Measurements from ENCODE around the gene ETDA. TPM values are rescaled to one million over a fixed set of nuclear protein-coding genes. Genes with fewer than 3 reads are reported as not detected.

ETDA gene
- total and polyA plus RNA-seq, 2 experiments from 2014 or later = not detected

GRCh38 chrX:135273162-135273561 is 21.3 kb downstream of the ETDA start:
- H3K4me3 ChIP-seq = no peak overlapping the region
- no peaks in the 10 kb centered on the region for H3K9me3 ChIP-seq (ENCODE audit: low read depth)
- no peak overlapping the region for H3K27ac ChIP-seq
- H2AFZ ChIP-seq = no peak overlapping the region
- DNase-seq (ENCODE audit: low spot score) = no peak
- no peaks in the 10 kb centered on the region for H3K79me2 ChIP-seq
- WGBS (ENCODE audit: low lambda C conversion rate, missing lambda C conversion rate) = 44% methylated on average over 5 of the region's 5 CpGs
- TF ChIP-seq EZH2phosphoT487 (IDR thresholded peaks at IDR 0.05; ENCODE audit: low read depth, severe bottlenecking, unreplicated experiment) (no peak), CTCF (IDR thresholded peaks at IDR 0.05; ENCODE audit: poor library complexity) (no peak), EZH2 (IDR thresholded peaks at IDR 0.05; ENCODE audit: borderline replicate concordance) (no peak)
- H4K20me1 ChIP-seq (ENCODE audit: insufficient read depth, poor library complexity, severe bottlenecking) = no peaks in the 10 kb centered on the region
- H3K4me2 ChIP-seq = no peak overlapping the region
- H3K4me1 ChIP-seq (ENCODE audit: insufficient read depth) = no peaks in the 10 kb centered on the region
- H3K9me2 ChIP-seq (replicated peaks; ENCODE audit: insufficient read depth) = no peaks in the 10 kb centered on the region
- no peaks in the 10 kb centered on the region for H3K27me3 ChIP-seq
- H3K36me3 ChIP-seq (replicated peaks; ENCODE audit: insufficient read depth, low read depth) = no peaks in the 10 kb centered on the region

- Histone ChIP-seq H3K4me1 (ENCODE audit: insufficient read depth) (no peaks in the 10 kb centered on the region), H3K4me3 (no peak overlapping the region), H2AFZ (no peak overlapping the region), H4K20me1 (ENCODE audit: insufficient read depth, poor library complexity, severe bottlenecking) (no peaks in the 10 kb centered on the region), H3K9me2 (replicated peaks; ENCODE audit: insufficient read depth) (no peaks in the 10 kb centered on the region), H3K4me2 (no peak overlapping the region), H3K36me3 (replicated peaks; ENCODE audit: insufficient read depth, low read depth) (no peaks in the 10 kb centered on the region), H3K79me2 (no peaks in the 10 kb centered on the region), H3K9me3 (ENCODE audit: low read depth) (no peaks in the 10 kb centered on the region), H3K27me3 (no peaks in the 10 kb centered on the region), H3K27ac (no peak overlapping the region)
- DNase-seq (ENCODE audit: low spot score) = no peak
- TF ChIP-seq CTCF (IDR thresholded peaks at IDR 0.05; ENCODE audit: poor library complexity) = no peak
- TF ChIP-seq EZH2phosphoT487 (IDR thresholded peaks at IDR 0.05; ENCODE audit: low read depth, severe bottlenecking, unreplicated experiment) = no peak
- no peak for TF ChIP-seq EZH2 (IDR thresholded peaks at IDR 0.05; ENCODE audit: borderline replicate concordance)
Measured at GRCh38 chrX:135275973-135276372, 24.1 kb downstream of the ETDA start.

- H3K9me3 ChIP-seq (ENCODE audit: low read depth) = peaks cover 46% of the 10 kb centered on the region
- no peaks in the 10 kb centered on the region for H3K79me2 ChIP-seq
- H3K9me2 ChIP-seq (replicated peaks; ENCODE audit: insufficient read depth) = no peaks in the 10 kb centered on the region
- DNase-seq (ENCODE audit: low spot score) = no peak
- TF ChIP-seq CTCF (IDR thresholded peaks at IDR 0.05; ENCODE audit: poor library complexity) (no peak), EZH2phosphoT487 (IDR thresholded peaks at IDR 0.05; ENCODE audit: low read depth, severe bottlenecking, unreplicated experiment) (no peak), EZH2 (IDR thresholded peaks at IDR 0.05; ENCODE audit: borderline replicate concordance) (no peak)
- no peaks in the 10 kb centered on the region for H3K27me3 ChIP-seq
- H4K20me1 ChIP-seq (ENCODE audit: insufficient read depth, poor library complexity, severe bottlenecking) = no peaks in the 10 kb centered on the region
- peaks cover 8% of the 10 kb centered on the region for H3K36me3 ChIP-seq (replicated peaks; ENCODE audit: insufficient read depth, low read depth)
- no peak overlapping the region for H2AFZ ChIP-seq
- H3K4me2 ChIP-seq = no peak overlapping the region
- WGBS (ENCODE audit: low lambda C conversion rate, missing lambda C conversion rate) = 83% methylated on average over 2 of the region's 2 CpGs
- no peak overlapping the region for H3K27ac ChIP-seq
- H3K4me3 ChIP-seq = no peak overlapping the region
- no peaks in the 10 kb centered on the region for H3K4me1 ChIP-seq (ENCODE audit: insufficient read depth)
Measured at GRCh38 chrX:135287266-135287823, 35.5 kb downstream of the ETDA start.

Data from hepatocyte (in vitro differentiated cells).